PC-3 (cell line): ENCODE data around the gene GAS7. TPM values are rescaled to one million over a fixed set of nuclear protein-coding genes. Genes with fewer than 3 reads are reported as not detected.

Experiments used
- ATAC-seq: fragments of 200-7000 bp; cut with Tn5 transposase; 2 replicates; pipeline ENCODE4 v1.9.1; 2020; ENCODE audit warnings: mild to moderate bottlenecking, moderate library complexity
- BruUV-seq: library from RNA; stranded (reverse); fragments of 400-500 nt; replicated peaks from 2 replicates; lab custom pipeline; 2021; lab: Mats Ljungman, UMichigan
- CTCF ChIA-PET: fragments of 300-600 bp; sonication (Branson Sonifier 250); formaldehyde crosslinking; loops from one replicate; lab custom pipeline; 2022; ENCODE audit warnings: antibody characterized with exemption; lab: Charles Lee
- POLR2A ChIA-PET: fragments of 300-600 bp; sonication (Branson Sonifier 250); formaldehyde crosslinking; loops from one replicate; lab custom pipeline; 2022; ENCODE audit warnings: antibody characterized with exemption; ENCODE audit not compliant: unreplicated experiment; lab: Charles Lee
- DNase-seq: peaks from one replicate; pipeline ENCODE4 v3.0.0-alpha.2; 2015
- H2AFZ ChIP-seq: fragments of 300-600 bp; sonication (generic); 2 replicates; pipeline ENCODE4 v1.6.0; 2016; ENCODE audit warnings: antibody characterized with exemption, low read length
- H3F3A ChIP-seq: fragments of 300-600 bp; sonication (generic); one replicate; pipeline ENCODE4 v1.6.0; 2017; ENCODE audit warnings: antibody characterized with exemption, low read length, control low read depth, mild to moderate bottlenecking; ENCODE audit not compliant: unreplicated experiment
- H3K27ac ChIP-seq: fragments of 300-600 bp; sonication (generic); 2 replicates; pipeline ENCODE4 v1.5.1; 2016; ENCODE audit warnings: mild to moderate bottlenecking, low read length
- H3K27me3 ChIP-seq: fragments of 300-600 bp; sonication (generic); 2 replicates; pipeline ENCODE4 v1.6.1; 2016; ENCODE audit warnings: low read length, mixed read lengths
- H3K36me3 ChIP-seq: fragments of 300-600 bp; sonication (generic); 2 replicates; pipeline ENCODE4 v1.6.1; 2016; ENCODE audit warnings: low read depth, mixed run types, low read length, mixed read lengths
- H3K4me1 ChIP-seq: fragments of 300-600 bp; sonication (generic); 2 replicates; pipeline ENCODE4 v1.5.1; 2016; ENCODE audit warnings: low read length; ENCODE audit not compliant: insufficient read depth
- H3K4me2 ChIP-seq: fragments of 300-600 bp; sonication (generic); 2 replicates; pipeline ENCODE4 v1.6.0; 2016; ENCODE audit warnings: low read length
- H3K4me3 ChIP-seq: fragments of 300-600 bp; sonication (generic); 2 replicates; pipeline ENCODE4 v1.5.1; 2016; ENCODE audit warnings: mild to moderate bottlenecking, low read length, mixed read lengths
- H3K79me2 ChIP-seq: fragments of 300-600 bp; sonication (generic); 2 replicates; pipeline ENCODE4 v1.6.1; 2017; ENCODE audit warnings: low read length, mixed read lengths
- H3K9ac ChIP-seq: fragments of 300-600 bp; sonication (generic); 2 replicates; pipeline ENCODE4 v1.6.0; 2016; ENCODE audit warnings: mild to moderate bottlenecking, low read length
- H3K9me2 ChIP-seq: fragments of 300-600 bp; sonication (generic); replicated peaks from 2 replicates; pipeline ENCODE4 v1.6.1; 2016; ENCODE audit warnings: mixed run types, low read length, mixed read lengths
- H3K9me3 ChIP-seq: fragments of 300-600 bp; sonication (generic); 2 replicates; pipeline ENCODE4 v1.6.1; 2016; ENCODE audit warnings: low read length, mixed read lengths
- H4K20me1 ChIP-seq: fragments of 300-600 bp; sonication (generic); 2 replicates; pipeline ENCODE4 v1.6.1; 2016; ENCODE audit warnings: low read length, mixed read lengths
- EZH2 ChIP-seq: fragments of 300-600 bp; sonication (generic); IDR thresholded peaks from one replicate; pipeline ENCODE4 v1.6.1; 2017; ENCODE audit warnings: antibody characterized with exemption, mild to moderate bottlenecking, low read length; ENCODE audit not compliant: unreplicated experiment
- EZH2phosphoT487 ChIP-seq: fragments of 300-600 bp; sonication (generic); IDR thresholded peaks from 2 replicates; pipeline ENCODE4 v1.6.1; 2018; ENCODE audit warnings: mild to moderate bottlenecking, antibody characterized with exemption, low read length, borderline replicate concordance
- intact Hi-C: fragments of 100-400 bp; cut with micrococcal nuclease; formaldehyde crosslinking; loops from 2 replicates; pipeline ENCODE4 v1.9.0; 2023
- total RNA-seq: library from RNA; depleted of rRNA; stranded (reverse); fragments of >200 nt; gene quantifications from 2 replicates; pipeline ENCODE4 v1.2.3, GENCODE V29; 2014
- TF ChIP-seq, protein P1 (sequence below): fragments of 300-600 bp; sonication (generic); conservative IDR thresholded peaks from 2 replicates; pipeline ENCODE4 v1.5.1; 2017; ENCODE audit warnings: antibody characterized with exemption, low read depth, mild to moderate bottlenecking, low read length

The GAS7 gene
- total RNA-seq, 1 experiment from 2014 or later = not detected

DNA sequence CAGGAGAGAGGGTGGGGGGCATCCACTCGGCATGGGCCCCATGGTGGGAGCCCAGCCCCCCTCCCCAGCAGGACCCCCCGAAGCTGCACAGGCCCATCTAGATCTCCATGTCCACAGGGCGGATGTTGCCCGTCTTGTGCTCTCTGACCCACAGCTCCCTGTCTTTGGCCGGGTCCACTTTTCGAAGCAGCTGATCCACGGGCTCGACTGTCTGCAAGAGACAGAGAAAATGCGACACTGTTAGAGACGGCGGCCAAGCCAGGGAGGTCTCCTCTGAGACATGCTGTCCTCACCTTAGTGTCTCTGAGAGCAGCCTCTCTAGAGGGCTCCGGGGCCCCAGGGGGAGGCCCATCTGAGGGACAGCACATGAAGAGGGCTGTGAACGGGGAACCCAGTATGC, 281.3 kb downstream of the GAS7 start:
- no peak overlapping the region for H3K9ac ChIP-seq
- no peaks in the 10 kb centered on the region for H3K9me2 ChIP-seq
- no peaks in the 10 kb centered on the region for H3K36me3 ChIP-seq
- ChIA-PET CTCF (no interaction called here), POLR2A (no interaction called here)
- H3F3A ChIP-seq = no peaks in the 10 kb centered on the region
- no TSS peak for BruUV-seq
- no peak overlapping the region for H3K4me3 ChIP-seq
- DNase-seq (no peak), ATAC-seq (no peak)
- H2AFZ ChIP-seq = no peak overlapping the region
- H3K79me2 ChIP-seq = no peaks in the 10 kb centered on the region
- H4K20me1 ChIP-seq = no peaks in the 10 kb centered on the region
- intact Hi-C loops = no loop called here
- no peak overlapping the region for H3K4me2 ChIP-seq
- no peaks in the 10 kb centered on the region for H3K4me1 ChIP-seq
- H3K9me3 ChIP-seq = no peaks in the 10 kb centered on the region
- H3K27me3 ChIP-seq = peaks cover 18% of the 10 kb centered on the region; the same call in 1 of the 2 replicates
- H3K27ac ChIP-seq = no peak overlapping the region
- TF ChIP-seq EZH2phosphoT487 (no peak), EZH2 (no peak)
- TF ChIP-seq, protein P1, sequence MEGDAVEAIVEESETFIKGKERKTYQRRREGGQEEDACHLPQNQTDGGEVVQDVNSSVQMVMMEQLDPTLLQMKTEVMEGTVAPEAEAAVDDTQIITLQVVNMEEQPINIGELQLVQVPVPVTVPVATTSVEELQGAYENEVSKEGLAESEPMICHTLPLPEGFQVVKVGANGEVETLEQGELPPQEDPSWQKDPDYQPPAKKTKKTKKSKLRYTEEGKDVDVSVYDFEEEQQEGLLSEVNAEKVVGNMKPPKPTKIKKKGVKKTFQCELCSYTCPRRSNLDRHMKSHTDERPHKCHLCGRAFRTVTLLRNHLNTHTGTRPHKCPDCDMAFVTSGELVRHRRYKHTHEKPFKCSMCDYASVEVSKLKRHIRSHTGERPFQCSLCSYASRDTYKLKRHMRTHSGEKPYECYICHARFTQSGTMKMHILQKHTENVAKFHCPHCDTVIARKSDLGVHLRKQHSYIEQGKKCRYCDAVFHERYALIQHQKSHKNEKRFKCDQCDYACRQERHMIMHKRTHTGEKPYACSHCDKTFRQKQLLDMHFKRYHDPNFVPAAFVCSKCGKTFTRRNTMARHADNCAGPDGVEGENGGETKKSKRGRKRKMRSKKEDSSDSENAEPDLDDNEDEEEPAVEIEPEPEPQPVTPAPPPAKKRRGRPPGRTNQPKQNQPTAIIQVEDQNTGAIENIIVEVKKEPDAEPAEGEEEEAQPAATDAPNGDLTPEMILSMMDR = no peak

DNA sequence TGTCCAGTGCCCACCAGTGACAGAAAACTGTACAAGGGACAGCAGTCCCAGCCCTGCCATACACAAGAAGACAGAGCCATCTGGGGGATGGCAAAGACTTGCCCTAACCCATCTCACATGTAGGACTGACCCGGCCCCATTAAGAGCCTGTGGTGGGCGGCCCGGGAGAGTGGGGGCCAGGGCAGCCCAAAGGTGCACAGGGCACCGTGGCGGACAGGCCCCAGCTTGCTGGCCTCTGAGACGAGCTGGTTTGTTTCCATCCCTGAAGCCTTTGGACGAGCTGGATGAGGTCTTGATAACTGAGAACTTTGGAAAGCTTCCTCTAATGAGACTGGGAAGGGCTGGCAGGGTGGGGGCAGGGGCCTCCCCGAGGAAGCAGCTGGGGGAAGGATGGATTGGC, 282.3 kb downstream of the GAS7 start:
- Histone ChIP-seq H3K27me3 (peaks cover 29% of the 10 kb centered on the region; the same call in 1 of the 2 replicates), H4K20me1 (no peaks in the 10 kb centered on the region), H3K9me3 (no peaks in the 10 kb centered on the region), H3K27ac (no peak overlapping the region), H3K4me3 (no peak overlapping the region), H3K9me2 (no peaks in the 10 kb centered on the region), H3K79me2 (no peaks in the 10 kb centered on the region), H3F3A (no peaks in the 10 kb centered on the region), H3K9ac (no peak overlapping the region), H3K36me3 (no peaks in the 10 kb centered on the region), H3K4me2 (no peak overlapping the region), H3K4me1 (no peaks in the 10 kb centered on the region), H2AFZ (no peak overlapping the region)
- DNase-seq = no peak
- POLR2A ChIA-PET = no interaction called here
- intact Hi-C loops = no loop called here
- BruUV-seq = no TSS peak
- CTCF ChIA-PET = no interaction called here
- TF ChIP-seq, protein P1 = no peak
- TF ChIP-seq EZH2 = no peak
- TF ChIP-seq EZH2phosphoT487 = no peak
- ATAC-seq = no peak

DNA sequence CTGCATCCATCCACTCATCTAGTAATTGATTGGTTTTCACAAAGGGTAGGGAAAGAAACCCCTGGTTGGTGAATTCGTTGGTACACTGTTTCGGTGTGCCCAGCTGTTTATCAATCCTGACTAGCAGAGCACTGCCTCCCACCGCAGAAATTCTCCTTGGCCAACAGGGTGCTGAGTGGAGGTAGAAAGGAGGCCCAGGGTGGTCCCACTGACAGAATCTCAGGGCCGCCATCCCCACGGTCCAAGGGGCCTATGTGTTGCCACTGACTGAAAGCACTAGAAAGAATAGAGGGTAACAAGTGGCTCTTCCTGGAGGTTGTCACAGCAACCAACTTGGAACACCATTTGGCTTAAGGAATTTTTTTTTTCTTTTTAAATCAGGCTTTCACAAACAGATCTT, 284.9 kb downstream of the GAS7 start:
- no peak for ATAC-seq
- Histone ChIP-seq H3K4me2 (no peak overlapping the region), H3K9me2 (no peaks in the 10 kb centered on the region), H3K27me3 (peaks cover 29% of the 10 kb centered on the region; the same call in 1 of the 2 replicates), H3K79me2 (no peaks in the 10 kb centered on the region), H3K9ac (no peak overlapping the region), H4K20me1 (no peaks in the 10 kb centered on the region), H3K36me3 (no peaks in the 10 kb centered on the region), H3F3A (no peaks in the 10 kb centered on the region), H3K4me1 (no peaks in the 10 kb centered on the region), H3K4me3 (no peak overlapping the region), H2AFZ (no peak overlapping the region), H3K27ac (no peak overlapping the region), H3K9me3 (no peaks in the 10 kb centered on the region)
- ChIA-PET POLR2A (no interaction called here), CTCF (no interaction called here)
- no peak for DNase-seq
- TF ChIP-seq EZH2 (no peak), EZH2phosphoT487 (no peak)
- TF ChIP-seq, protein P1 = no peak
- BruUV-seq = no TSS peak
- intact Hi-C loops = no loop called here
